Stimulated activated CD8-positive, alpha-beta memory T cell treated with anti-CD3 and anti-CD28 coated beads, Interleukin-7, amount 100 ng/mL, for 24 hours (primary cell): ENCODE results near the gene KLF3.

Experiments
- DNase-seq: peaks from one replicate; pipeline ENCODE4 v3.0.0-alpha.2; 2020; ENCODE audit warnings: low read depth

KLF3 gene

GRCh38 chr4:38674258-38675144, 10.5 kb downstream of the KLF3 start:
- DNase-seq = no peak

- peak; percentile 74 for DNase-seq
Measured at GRCh38 chr4:38675146-38676121, 11.4 kb downstream of the KLF3 start.

- no peak for DNase-seq
Measured at GRCh38 chr4:38676986-38677385, 13.0 kb downstream of the KLF3 start.

- no peak for DNase-seq
Measured at GRCh38 chr4:38677441-38677840, 13.4 kb downstream of the KLF3 start.

- DNase-seq = no peak
Measured at GRCh38 chr4:38678078-38678477, 14.1 kb downstream of the KLF3 start.

GRCh38 chr4:38679921-38680320, 15.9 kb downstream of the KLF3 start:
- DNase-seq = no peak

GRCh38 chr4:38681281-38681991, 17.4 kb downstream of the KLF3 start:
- DNase-seq = no peak

- DNase-seq = no peak
Measured at GRCh38 chr4:38682336-38682735, 18.3 kb downstream of the KLF3 start.

GRCh38 chr4:38683276-38683675, 19.3 kb downstream of the KLF3 start:
- DNase-seq = no peak

- no peak for DNase-seq
Measured at GRCh38 chr4:38684271-38684670, 20.3 kb downstream of the KLF3 start.

- DNase-seq = no peak
Measured at GRCh38 chr4:38684951-38685844, 21.2 kb downstream of the KLF3 start.

- no peak for DNase-seq
Measured at GRCh38 chr4:38686682-38687081, 22.7 kb downstream of the KLF3 start.

- no peak for DNase-seq
Measured at GRCh38 chr4:38687571-38688011, 23.6 kb downstream of the KLF3 start.

- no peak for DNase-seq
Measured at GRCh38 chr4:38688676-38689355, 24.8 kb downstream of the KLF3 start.

- DNase-seq = no peak
Measured at GRCh38 chr4:38691251-38692008, 27.4 kb downstream of the KLF3 start.

GRCh38 chr4:38692421-38692820, 28.4 kb downstream of the KLF3 start:
- DNase-seq = no peak

- no peak for DNase-seq
Measured at GRCh38 chr4:38693569-38693968, 29.6 kb downstream of the KLF3 start.

GRCh38 chr4:38694330-38694729, 30.3 kb downstream of the KLF3 start:
- no peak for DNase-seq

GRCh38 chr4:38695809-38696208, 31.8 kb downstream of the KLF3 start:
- no peak for DNase-seq

- no peak for DNase-seq
Measured at GRCh38 chr4:38696697-38697096, 32.7 kb downstream of the KLF3 start.
